ENCODE data around the gene CACNG5.

DNA sequence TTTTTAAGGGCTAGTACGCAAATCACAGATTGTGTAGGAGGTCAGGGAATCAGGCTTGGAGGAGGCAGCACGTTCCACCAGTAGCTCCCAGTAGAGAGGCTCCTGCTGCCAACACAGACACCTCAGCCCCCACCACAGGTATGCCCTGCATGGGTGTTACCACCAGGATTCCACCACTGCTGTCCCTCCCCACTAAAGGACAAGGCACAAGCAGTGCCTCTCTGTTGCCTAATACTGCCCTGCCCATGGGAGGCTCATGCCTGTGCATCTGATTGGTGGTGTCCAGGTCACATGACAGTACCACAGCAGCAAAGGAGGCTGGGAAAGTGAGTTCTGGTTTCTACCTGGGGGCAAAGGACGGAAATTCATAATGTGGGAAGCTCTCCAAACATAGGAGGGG lies 96.0 kb downstream of the CACNG5 start:
- no peak for TF ChIP-seq POLR2A (IDR thresholded peaks at IDR 0.05; ENCODE audit: low read depth)
- TF ChIP-seq, protein P1, sequence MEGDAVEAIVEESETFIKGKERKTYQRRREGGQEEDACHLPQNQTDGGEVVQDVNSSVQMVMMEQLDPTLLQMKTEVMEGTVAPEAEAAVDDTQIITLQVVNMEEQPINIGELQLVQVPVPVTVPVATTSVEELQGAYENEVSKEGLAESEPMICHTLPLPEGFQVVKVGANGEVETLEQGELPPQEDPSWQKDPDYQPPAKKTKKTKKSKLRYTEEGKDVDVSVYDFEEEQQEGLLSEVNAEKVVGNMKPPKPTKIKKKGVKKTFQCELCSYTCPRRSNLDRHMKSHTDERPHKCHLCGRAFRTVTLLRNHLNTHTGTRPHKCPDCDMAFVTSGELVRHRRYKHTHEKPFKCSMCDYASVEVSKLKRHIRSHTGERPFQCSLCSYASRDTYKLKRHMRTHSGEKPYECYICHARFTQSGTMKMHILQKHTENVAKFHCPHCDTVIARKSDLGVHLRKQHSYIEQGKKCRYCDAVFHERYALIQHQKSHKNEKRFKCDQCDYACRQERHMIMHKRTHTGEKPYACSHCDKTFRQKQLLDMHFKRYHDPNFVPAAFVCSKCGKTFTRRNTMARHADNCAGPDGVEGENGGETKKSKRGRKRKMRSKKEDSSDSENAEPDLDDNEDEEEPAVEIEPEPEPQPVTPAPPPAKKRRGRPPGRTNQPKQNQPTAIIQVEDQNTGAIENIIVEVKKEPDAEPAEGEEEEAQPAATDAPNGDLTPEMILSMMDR (IDR thresholded peaks at IDR 0.05) = no peak
- TF ChIP-seq POLR2AphosphoS5 (IDR thresholded peaks at IDR 0.05) = no peak
- TF ChIP-seq EP300 (IDR thresholded peaks at IDR 0.05) = no peak
